ENCODE results near the gene EDAR. TPM values are rescaled to one million over a fixed set of nuclear protein-coding genes. Genes with fewer than 3 reads are reported as not detected.

The EDAR gene
- total RNA-seq, 2 donors from 2014 or later: not detected

DNA sequence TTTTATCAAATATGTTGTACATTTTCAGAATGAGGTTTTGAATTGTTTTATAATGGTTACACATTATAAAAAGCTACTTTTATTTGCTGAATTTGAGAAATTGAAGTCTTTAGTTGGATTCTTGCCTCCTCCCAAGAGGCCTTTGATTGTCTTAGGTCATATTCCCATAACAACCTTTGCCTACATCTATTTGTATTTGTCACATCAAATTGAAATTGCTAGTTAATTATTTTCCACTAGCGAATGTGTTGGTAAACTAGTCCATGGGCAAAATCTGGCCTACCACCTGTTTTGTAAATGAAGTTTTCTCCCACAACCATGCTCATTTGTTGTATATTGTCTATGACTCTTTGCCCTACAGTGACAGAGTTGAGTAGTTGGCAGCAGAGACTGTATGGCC is 142.0 kb downstream of the EDAR start:
- no peaks in the 10 kb centered on the region for H3K9me3 Mint-ChIP-seq
- no peak overlapping the region for H3K4me3 Mint-ChIP-seq
- peaks cover 37% of the 10 kb centered on the region for H3K36me3 ChIP-seq (ENCODE audit: control insufficient read depth, insufficient read depth, low read length)
- 91 to 100% methylated on average over 1 of the region's 1 CpG for WGBS, 2 experiments (ENCODE audit: insufficient coverage in 1 of 2, insufficient read length in 1 of 2)
- peaks cover 58% of the 10 kb centered on the region for H3K36me3 Mint-ChIP-seq (ENCODE audit: low read depth)
- peaks cover under 1% of the 10 kb centered on the region for H3K9me3 ChIP-seq (ENCODE audit: control insufficient read depth, low read length)
- DNase-seq: no peak
- no peak overlapping the region for H3K9ac ChIP-seq (ENCODE audit: extremely low read depth, low read length, poor library complexity, severe bottlenecking)
- no peak overlapping the region for H3K27ac ChIP-seq (ENCODE audit: low read depth, low read length)
- no peaks in the 10 kb centered on the region for H3K4me1 Mint-ChIP-seq
- H3K27me3 Mint-ChIP-seq (ENCODE audit: insufficient read depth): no peaks in the 10 kb centered on the region
- no peaks in the 10 kb centered on the region for H3K27me3 ChIP-seq (ENCODE audit: control insufficient read depth, insufficient read depth, low read length, poor library complexity, severe bottlenecking)
- H3K4me3 ChIP-seq (ENCODE audit: low read length): no peak overlapping the region
- no peak overlapping the region for H3K27ac Mint-ChIP-seq
- no peaks in the 10 kb centered on the region for H3K4me1 ChIP-seq (ENCODE audit: control insufficient read depth, insufficient read depth, low read length)
- TF ChIP-seq, protein P1, sequence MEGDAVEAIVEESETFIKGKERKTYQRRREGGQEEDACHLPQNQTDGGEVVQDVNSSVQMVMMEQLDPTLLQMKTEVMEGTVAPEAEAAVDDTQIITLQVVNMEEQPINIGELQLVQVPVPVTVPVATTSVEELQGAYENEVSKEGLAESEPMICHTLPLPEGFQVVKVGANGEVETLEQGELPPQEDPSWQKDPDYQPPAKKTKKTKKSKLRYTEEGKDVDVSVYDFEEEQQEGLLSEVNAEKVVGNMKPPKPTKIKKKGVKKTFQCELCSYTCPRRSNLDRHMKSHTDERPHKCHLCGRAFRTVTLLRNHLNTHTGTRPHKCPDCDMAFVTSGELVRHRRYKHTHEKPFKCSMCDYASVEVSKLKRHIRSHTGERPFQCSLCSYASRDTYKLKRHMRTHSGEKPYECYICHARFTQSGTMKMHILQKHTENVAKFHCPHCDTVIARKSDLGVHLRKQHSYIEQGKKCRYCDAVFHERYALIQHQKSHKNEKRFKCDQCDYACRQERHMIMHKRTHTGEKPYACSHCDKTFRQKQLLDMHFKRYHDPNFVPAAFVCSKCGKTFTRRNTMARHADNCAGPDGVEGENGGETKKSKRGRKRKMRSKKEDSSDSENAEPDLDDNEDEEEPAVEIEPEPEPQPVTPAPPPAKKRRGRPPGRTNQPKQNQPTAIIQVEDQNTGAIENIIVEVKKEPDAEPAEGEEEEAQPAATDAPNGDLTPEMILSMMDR (conservative IDR thresholded peaks at IDR 0.05): no peak

DNA sequence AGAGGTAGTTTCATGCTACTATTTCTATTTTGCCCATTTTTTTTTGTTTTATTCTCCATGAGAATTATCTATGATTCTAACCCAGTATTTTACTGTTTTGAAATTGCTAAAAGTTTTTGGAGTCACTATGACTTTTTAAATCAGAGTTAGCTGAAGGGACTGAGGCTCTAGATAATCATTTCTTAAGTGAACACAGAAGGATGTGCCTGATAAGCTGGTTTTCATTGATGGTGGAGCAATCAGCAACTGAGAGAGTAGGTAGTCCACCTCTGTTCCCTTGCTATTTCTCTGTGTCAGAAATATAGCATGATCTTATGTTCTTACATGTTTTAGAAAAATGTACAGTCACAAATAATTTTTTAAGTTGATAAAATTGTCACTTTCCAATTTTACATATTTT is 143.1 kb downstream of the EDAR start:
- Mint-ChIP-seq H3K27me3 (ENCODE audit: insufficient read depth) (no peaks in the 10 kb centered on the region), H3K9me3 (peaks cover 8% of the 10 kb centered on the region), H3K36me3 (ENCODE audit: low read depth) (peaks cover 58% of the 10 kb centered on the region), H3K4me3 (no peak overlapping the region), H3K4me1 (no peaks in the 10 kb centered on the region), H3K27ac (no peak overlapping the region)
- DNase-seq: no peak
- H3K36me3 ChIP-seq (ENCODE audit: control insufficient read depth, insufficient read depth, low read length): peaks cover 33% of the 10 kb centered on the region
- peaks cover 9% of the 10 kb centered on the region for H3K9me3 ChIP-seq (ENCODE audit: control insufficient read depth, low read length)
- H3K4me3 ChIP-seq (ENCODE audit: low read length): no peak overlapping the region
- no peaks in the 10 kb centered on the region for H3K4me1 ChIP-seq (ENCODE audit: control insufficient read depth, insufficient read depth, low read length)
- H3K27me3 ChIP-seq (ENCODE audit: control insufficient read depth, insufficient read depth, low read length, poor library complexity, severe bottlenecking): no peaks in the 10 kb centered on the region
- TF ChIP-seq, protein P1 (conservative IDR thresholded peaks at IDR 0.05): no peak
- H3K27ac ChIP-seq (ENCODE audit: low read depth, low read length): no peak overlapping the region
- no peak overlapping the region for H3K9ac ChIP-seq (ENCODE audit: extremely low read depth, low read length, poor library complexity, severe bottlenecking)

Other genes starting within 250 kb of the EDAR start
- 10 to 100 TPM; 29.7 to 30.2 TPM for gene CCDC138, start 202.4 kb downstream of the EDAR start, total RNA-seq
- gene SH3RF3, start 140.0 kb upstream of the EDAR start, total RNA-seq: 1 to 10 TPM; 1.5 to 1.8 TPM